Forelimb muscle (tissue), 1 donor: Measurements from ENCODE around the gene FCGR1A. TPM values are rescaled to one million over a fixed set of nuclear protein-coding genes. Genes with fewer than 3 reads are reported as not detected.
"Not testable (repeated sequence)": the region's sequence is repeated elsewhere in the genome, so short reads cannot be mapped to it uniquely, and the experiment has no call there.

Source experiments
- DNase-seq: peaks from one replicate; pipeline ENCODE4 v3.0.0-alpha.2; 2013; ENCODE audit warnings: low read depth
- polyA plus RNA-seq: library from polyadenylated mRNA; unstranded; fragments of 120-200 nt; gene quantifications from one replicate; pipeline ENCODE4 v1.2.1, GENCODE V29; 2013; ENCODE audit not compliant: insufficient read length

The FCGR1A gene
- polyA plus RNA-seq, 1 donor, result 1.9 TPM

DNA sequence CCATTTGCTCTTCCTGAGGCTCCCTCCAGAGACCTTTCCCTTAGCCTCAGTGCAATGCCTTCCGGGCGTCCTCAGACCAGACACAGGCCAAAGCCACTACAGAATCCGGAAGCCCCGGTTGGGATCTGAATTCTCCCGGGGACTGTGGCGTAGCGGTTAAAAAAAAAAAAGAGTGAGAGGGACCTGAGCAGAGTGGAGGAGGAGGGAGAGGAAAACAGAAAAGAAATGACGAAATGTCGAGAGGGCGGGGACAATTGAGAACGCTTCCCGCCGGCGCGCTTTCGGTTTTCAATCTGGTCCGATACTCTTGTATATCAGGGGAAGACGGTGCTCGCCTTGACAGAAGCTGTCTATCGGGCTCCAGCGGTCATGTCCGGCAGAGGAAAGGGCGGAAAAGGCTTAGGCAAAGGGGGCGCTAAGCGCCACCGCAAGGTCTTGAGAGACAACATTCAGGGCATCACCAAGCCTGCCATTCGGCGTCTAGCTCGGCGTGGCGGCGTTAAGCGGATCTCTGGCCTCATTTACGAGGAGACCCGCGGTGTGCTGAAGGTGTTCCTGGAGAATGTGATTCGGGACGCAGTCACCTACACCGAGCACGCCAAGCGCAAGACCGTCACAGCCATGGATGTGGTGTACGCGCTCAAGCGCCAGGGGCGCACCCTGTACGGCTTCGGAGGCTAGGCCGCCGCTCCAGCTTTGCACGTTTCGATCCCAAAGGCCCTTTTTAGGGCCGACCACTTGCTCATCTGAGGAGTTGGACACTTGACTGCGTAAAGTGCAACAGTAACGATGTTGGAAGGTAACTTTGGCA lies 50.0 kb downstream of the FCGR1A start:
- not testable (repeated sequence) for DNase-seq

DNA sequence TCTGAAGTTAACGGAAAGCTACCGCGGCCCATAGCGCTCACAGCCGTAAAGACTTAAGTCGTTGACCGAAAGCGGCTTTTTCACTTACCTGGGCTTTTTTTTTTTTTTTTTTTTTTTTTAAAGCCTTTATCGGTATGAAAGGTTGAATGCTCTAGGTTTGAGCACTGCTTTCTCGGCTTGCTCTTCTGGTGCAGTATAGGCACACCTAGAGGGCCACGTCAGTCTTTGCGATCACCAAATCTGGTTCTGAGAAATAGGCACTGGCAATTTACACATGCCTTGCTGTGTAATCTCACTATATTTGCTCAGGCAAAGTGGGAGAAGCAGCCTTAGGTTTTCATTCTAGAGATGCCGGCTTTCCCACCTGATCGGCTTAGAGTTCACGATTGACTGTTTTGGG lies 50.6 kb downstream of the FCGR1A start:
- DNase-seq, result not testable (repeated sequence)

GRCh38 chr1:149841149-149841548 lies 58.7 kb downstream of the FCGR1A start:
- not testable (repeated sequence) for DNase-seq

Other genes starting within 250 kb of the FCGR1A start
- gene PPIAL4C, start 198.8 kb upstream of the FCGR1A start, polyA plus RNA-seq, result not detected
- gene BOLA1, start 116.9 kb downstream of the FCGR1A start, polyA plus RNA-seq, result 11.7 TPM
- gene SV2A, start 135.2 kb downstream of the FCGR1A start, polyA plus RNA-seq, result 3.1 TPM
- 32.3 TPM for gene SF3B4, start 145.1 kb downstream of the FCGR1A start, polyA plus RNA-seq
- gene MTMR11, start 154.2 kb downstream of the FCGR1A start, polyA plus RNA-seq, result 16.5 TPM
- gene OTUD7B, start 228.0 kb downstream of the FCGR1A start, polyA plus RNA-seq, result 14.5 TPM